ENCODE results near the gene C14orf119. TPM values are rescaled to one million over a fixed set of nuclear protein-coding genes. Genes with fewer than 3 reads are reported as not detected.

Gene C14orf119
- polyA plus RNA-seq, 3 donors = 17.5 to 110 (median 106) TPM

GRCh38 chr14:23057757-23058653, 37.3 kb upstream of the C14orf119 start:
- H3K9me3 Mint-ChIP-seq = peaks cover 0 to 3% (median 0%) of the 10 kb centered on the region in 7 donors
- Histone ChIP-seq H3K27me3 (ENCODE audit: control insufficient read depth in 2 of 2, insufficient read depth in 2 of 2, low read length in 2 of 2) (peaks cover 4 to 10% of the 10 kb centered on the region in 2 donors), H3K9me3 (replicated peaks in 1 of 2; ENCODE audit: control insufficient read depth in 1 of 2, insufficient read depth in 1 of 2, low read length in 2 of 2) (no peaks in the 10 kb centered on the region)

More at GRCh38 chr14:23057757-23058653, 37.3 kb upstream of the C14orf119 start:
- Histone ChIP-seq H2AFZ (ENCODE audit: insufficient read depth, low read depth, low read length, poor library complexity, severe bottlenecking) (peak overlapping the region; percentile 74), H4K20me1 (ENCODE audit: insufficient read depth, low read length) (peaks cover 29% of the 10 kb centered on the region), H3K4me1 (ENCODE audit: control insufficient read depth in 1 of 2, insufficient read depth in 2 of 2, low read length in 2 of 2) (peaks cover 20 to 22% of the 10 kb centered on the region in 2 donors), H3K4me2 (replicated peaks; ENCODE audit: extremely low read depth, low read length, poor library complexity, severe bottlenecking) (peak overlapping the region; percentile 100), H3K9ac (ENCODE audit: insufficient read depth, low read length, poor library complexity, severe bottlenecking) (peak overlapping the region; percentile 40), H3K27ac (ENCODE audit: low read depth in 1 of 2, low read length in 2 of 2) (no peak overlapping the region), H3K36me3 (replicated peaks in 1 of 2; ENCODE audit: control insufficient read depth in 1 of 2, insufficient read depth in 2 of 2, low read length in 2 of 2) (peaks cover 35 to 45% of the 10 kb centered on the region in 2 donors), H3K4me3 (replicated peaks in 1 of 3; ENCODE audit: low read depth in 2 of 3, low read length in 3 of 3) (peak overlapping the region; percentile 41 to 88 (median 67)), H3K79me2 (ENCODE audit: insufficient read depth, low read length) (no peaks in the 10 kb centered on the region)
- intact Hi-C loops (cut with micrococcal nuclease) = loop anchor here in 1 of 2 donors (1.0 kb wide), 1 partner anchor 72 kb away; no protein-coding TSS in a partner anchor
- H3K27me3 Mint-ChIP-seq (ENCODE audit: low read depth in 3 of 3) = peaks cover 10 to 14% (median 14%) of the 10 kb centered on the region in 3 donors
- TF ChIP-seq, protein P1, sequence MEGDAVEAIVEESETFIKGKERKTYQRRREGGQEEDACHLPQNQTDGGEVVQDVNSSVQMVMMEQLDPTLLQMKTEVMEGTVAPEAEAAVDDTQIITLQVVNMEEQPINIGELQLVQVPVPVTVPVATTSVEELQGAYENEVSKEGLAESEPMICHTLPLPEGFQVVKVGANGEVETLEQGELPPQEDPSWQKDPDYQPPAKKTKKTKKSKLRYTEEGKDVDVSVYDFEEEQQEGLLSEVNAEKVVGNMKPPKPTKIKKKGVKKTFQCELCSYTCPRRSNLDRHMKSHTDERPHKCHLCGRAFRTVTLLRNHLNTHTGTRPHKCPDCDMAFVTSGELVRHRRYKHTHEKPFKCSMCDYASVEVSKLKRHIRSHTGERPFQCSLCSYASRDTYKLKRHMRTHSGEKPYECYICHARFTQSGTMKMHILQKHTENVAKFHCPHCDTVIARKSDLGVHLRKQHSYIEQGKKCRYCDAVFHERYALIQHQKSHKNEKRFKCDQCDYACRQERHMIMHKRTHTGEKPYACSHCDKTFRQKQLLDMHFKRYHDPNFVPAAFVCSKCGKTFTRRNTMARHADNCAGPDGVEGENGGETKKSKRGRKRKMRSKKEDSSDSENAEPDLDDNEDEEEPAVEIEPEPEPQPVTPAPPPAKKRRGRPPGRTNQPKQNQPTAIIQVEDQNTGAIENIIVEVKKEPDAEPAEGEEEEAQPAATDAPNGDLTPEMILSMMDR (IDR thresholded peaks at IDR 0.05) = peak; percentile 97
- peak overlapping the region; percentile 90 to 93 for H3K4me3 Mint-ChIP-seq
- WGBS (ENCODE audit: insufficient coverage) = under 1% methylated on average over 45 of the region's 51 CpGs
- H3K27ac Mint-ChIP-seq = peak overlapping the region in 2 of 7 donors; percentile 11 to 68
- H3K36me3 Mint-ChIP-seq = peaks cover 38 to 42% of the 10 kb centered on the region in 2 donors
- H3K4me1 Mint-ChIP-seq = peaks cover 20% of the 10 kb centered on the region
- DNase-seq = peak; percentile 66 to 80 (median 78)

All from CD14-positive monocyte (primary cell).